SK-N-SH treated with all-trans-retinoic acid at 6 μM for 48 hours (cell line): ENCODE results near the gene LTBP4.
A peak's percentile ranks its signal among the peaks of the same experiment; 100 is the strongest.

ENCODE experiments used
- ATAC-seq: fragments of 200-7000 bp; cut with Tn5 transposase; 3 replicates; pipeline ENCODE4 v1.9.1; 2020; ENCODE audit warnings: mild to moderate bottlenecking, moderate library complexity
- BACH2 ChIP-seq: fragments of 250-450 bp; sonication (Bioruptor Pico); IDR thresholded peaks from 2 replicates; pipeline ENCODE4 v1.9.0; 2021; ENCODE audit warnings: mild to moderate bottlenecking, borderline replicate concordance
- CSDC2 ChIP-seq: fragments of 250-450 bp; sonication (Bioruptor Pico); IDR thresholded peaks from 2 replicates; pipeline ENCODE4 v1.5.0; 2020; ENCODE audit warnings: mild to moderate bottlenecking, moderate library complexity
- ESRRG ChIP-seq: fragments of 250-450 bp; sonication (Bioruptor Pico); IDR thresholded peaks from 2 replicates; pipeline ENCODE4 v1.6.1; 2021; ENCODE audit warnings: mild to moderate bottlenecking
- GLIS3 ChIP-seq: fragments of 250-450 bp; sonication (Bioruptor Pico); IDR thresholded peaks from 2 replicates; pipeline ENCODE4 v1.5.0; 2020; ENCODE audit warnings: mild to moderate bottlenecking, moderate library complexity
- OSR1 ChIP-seq: fragments of 250-450 bp; sonication (Bioruptor Pico); IDR thresholded peaks from 2 replicates; pipeline ENCODE4 v1.8.0; 2022; ENCODE audit warnings: moderate library complexity, mild to moderate bottlenecking, inconsistent platforms
- RARB ChIP-seq: fragments of 250-450 bp; sonication (Bioruptor Pico); IDR thresholded peaks from 2 replicates; pipeline ENCODE4 v1.8.0; 2021; ENCODE audit warnings: mild to moderate bottlenecking, moderate library complexity
- SNAI2 ChIP-seq: fragments of 250-450 bp; sonication (Bioruptor Pico); IDR thresholded peaks from 2 replicates; pipeline ENCODE4 v1.5.0; 2020; ENCODE audit warnings: mild to moderate bottlenecking, moderate library complexity
- TCF4 ChIP-seq: fragments of 250-450 bp; sonication (Bioruptor Pico); IDR thresholded peaks from 2 replicates; pipeline ENCODE4 v1.8.0; 2021; ENCODE audit warnings: mild to moderate bottlenecking, moderate library complexity, borderline replicate concordance
- TOX ChIP-seq: fragments of 250-450 bp; sonication (Bioruptor Pico); IDR thresholded peaks from 2 replicates; pipeline ENCODE4 v1.8.0; 2021; ENCODE audit warnings: mild to moderate bottlenecking, moderate library complexity, borderline replicate concordance
- ZC3H10 ChIP-seq: fragments of 250-450 bp; sonication (Bioruptor Pico); IDR thresholded peaks from 2 replicates; pipeline ENCODE4 v1.5.1; 2021; ENCODE audit warnings: mild to moderate bottlenecking, moderate library complexity
- ZFP3 ChIP-seq: fragments of 250-450 bp; sonication (Bioruptor Pico); IDR thresholded peaks from 2 replicates; pipeline ENCODE4 v1.5.0; 2020; ENCODE audit warnings: mild to moderate bottlenecking, moderate library complexity
- ZFP30 ChIP-seq: fragments of 450-650 bp; formaldehyde crosslinking; IDR thresholded peaks from 2 replicates; pipeline ENCODE4 v1.5.0; 2022; ENCODE audit warnings: mild to moderate bottlenecking, moderate library complexity
- ZNF565 ChIP-seq: fragments of 450-650 bp; formaldehyde crosslinking; conservative IDR thresholded peaks from 2 replicates; pipeline ENCODE4 v1.5.0; 2020; ENCODE audit warnings: low read depth, mild to moderate bottlenecking, moderate library complexity
- ZNF70 ChIP-seq: fragments of 450-650 bp; formaldehyde crosslinking; IDR thresholded peaks from 2 replicates; pipeline ENCODE4 v1.5.0; 2020; ENCODE audit warnings: mild to moderate bottlenecking, moderate library complexity
- ZNF8 ChIP-seq: fragments of 450-650 bp; formaldehyde crosslinking; IDR thresholded peaks from 2 replicates; pipeline ENCODE4 v1.5.0; 2020; ENCODE audit warnings: mild to moderate bottlenecking, moderate library complexity
- TF ChIP-seq, protein P1 (sequence below): fragments of 250-450 bp; sonication (Bioruptor Pico); IDR thresholded peaks from 2 replicates; pipeline ENCODE4 v1.5.1; 2020; ENCODE audit warnings: low read depth, mild to moderate bottlenecking, moderate library complexity
- TF ChIP-seq, protein P2 (sequence below): fragments of 250-450 bp; sonication (Bioruptor Pico); IDR thresholded peaks from 2 replicates; pipeline ENCODE4 v1.8.0; 2020; ENCODE audit warnings: mild to moderate bottlenecking, moderate library complexity, borderline replicate concordance
- TF ChIP-seq, protein P3 (sequence below): fragments of 250-450 bp; sonication (Bioruptor Pico); IDR thresholded peaks from 2 replicates; pipeline ENCODE4 v1.8.0; 2021; ENCODE audit warnings: low read depth, mild to moderate bottlenecking, moderate library complexity, borderline replicate concordance
- TF ChIP-seq, protein P4 (sequence below): fragments of 250-450 bp; sonication (Bioruptor Pico); IDR thresholded peaks from 2 replicates; pipeline ENCODE4 v1.5.0; 2020; ENCODE audit warnings: mild to moderate bottlenecking, moderate library complexity

The LTBP4 gene

DNA sequence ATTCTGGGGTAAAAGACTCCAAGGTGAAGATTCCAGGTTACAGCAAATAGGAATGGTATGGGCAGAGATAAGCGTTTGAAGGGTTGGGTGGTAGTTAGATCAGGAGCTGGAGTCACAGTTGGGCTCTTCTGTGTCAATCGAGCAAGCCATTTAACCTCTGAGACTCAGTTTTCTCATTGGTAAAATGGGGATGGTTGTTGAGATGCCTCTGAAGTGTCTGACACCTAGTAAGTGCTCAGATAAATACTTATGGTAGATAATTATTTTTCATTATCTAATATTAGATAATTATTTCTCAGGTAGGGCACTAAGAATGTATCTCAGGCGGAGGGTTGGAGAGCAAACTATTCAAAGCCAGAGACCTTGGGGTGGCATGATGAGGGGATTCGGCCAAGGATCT, 7.8 kb downstream of the LTBP4 start:
- no peak for ATAC-seq
- no peak for TF ChIP-seq ZNF70 (CRISPR knock-in tag)
- TF ChIP-seq, protein P1, sequence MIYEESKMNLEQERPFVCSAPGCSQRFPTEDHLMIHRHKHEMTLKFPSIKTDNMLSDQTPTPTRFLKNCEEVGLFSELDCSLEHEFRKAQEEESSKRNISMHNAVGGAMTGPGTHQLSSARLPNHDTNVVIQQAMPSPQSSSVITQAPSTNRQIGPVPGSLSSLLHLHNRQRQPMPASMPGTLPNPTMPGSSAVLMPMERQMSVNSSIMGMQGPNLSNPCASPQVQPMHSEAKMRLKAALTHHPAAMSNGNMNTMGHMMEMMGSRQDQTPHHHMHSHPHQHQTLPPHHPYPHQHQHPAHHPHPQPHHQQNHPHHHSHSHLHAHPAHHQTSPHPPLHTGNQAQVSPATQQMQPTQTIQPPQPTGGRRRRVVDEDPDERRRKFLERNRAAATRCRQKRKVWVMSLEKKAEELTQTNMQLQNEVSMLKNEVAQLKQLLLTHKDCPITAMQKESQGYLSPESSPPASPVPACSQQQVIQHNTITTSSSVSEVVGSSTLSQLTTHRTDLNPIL (CRISPR knock-in tag): no peak
- no peak for TF ChIP-seq RARB (CRISPR knock-in tag)
- TF ChIP-seq TCF4 (CRISPR knock-in tag): no peak
- no peak for TF ChIP-seq TOX
- no peak for TF ChIP-seq ZC3H10 (CRISPR knock-in tag)
- TF ChIP-seq SNAI2 (CRISPR knock-in tag): no peak
- TF ChIP-seq, protein P2, sequence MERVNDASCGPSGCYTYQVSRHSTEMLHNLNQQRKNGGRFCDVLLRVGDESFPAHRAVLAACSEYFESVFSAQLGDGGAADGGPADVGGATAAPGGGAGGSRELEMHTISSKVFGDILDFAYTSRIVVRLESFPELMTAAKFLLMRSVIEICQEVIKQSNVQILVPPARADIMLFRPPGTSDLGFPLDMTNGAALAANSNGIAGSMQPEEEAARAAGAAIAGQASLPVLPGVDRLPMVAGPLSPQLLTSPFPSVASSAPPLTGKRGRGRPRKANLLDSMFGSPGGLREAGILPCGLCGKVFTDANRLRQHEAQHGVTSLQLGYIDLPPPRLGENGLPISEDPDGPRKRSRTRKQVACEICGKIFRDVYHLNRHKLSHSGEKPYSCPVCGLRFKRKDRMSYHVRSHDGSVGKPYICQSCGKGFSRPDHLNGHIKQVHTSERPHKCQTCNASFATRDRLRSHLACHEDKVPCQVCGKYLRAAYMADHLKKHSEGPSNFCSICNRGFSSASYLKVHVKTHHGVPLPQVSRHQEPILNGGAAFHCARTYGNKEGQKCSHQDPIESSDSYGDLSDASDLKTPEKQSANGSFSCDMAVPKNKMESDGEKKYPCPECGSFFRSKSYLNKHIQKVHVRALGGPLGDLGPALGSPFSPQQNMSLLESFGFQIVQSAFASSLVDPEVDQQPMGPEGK (CRISPR knock-in tag): no peak
- TF ChIP-seq, all 23 proteins: peak for 0

DNA sequence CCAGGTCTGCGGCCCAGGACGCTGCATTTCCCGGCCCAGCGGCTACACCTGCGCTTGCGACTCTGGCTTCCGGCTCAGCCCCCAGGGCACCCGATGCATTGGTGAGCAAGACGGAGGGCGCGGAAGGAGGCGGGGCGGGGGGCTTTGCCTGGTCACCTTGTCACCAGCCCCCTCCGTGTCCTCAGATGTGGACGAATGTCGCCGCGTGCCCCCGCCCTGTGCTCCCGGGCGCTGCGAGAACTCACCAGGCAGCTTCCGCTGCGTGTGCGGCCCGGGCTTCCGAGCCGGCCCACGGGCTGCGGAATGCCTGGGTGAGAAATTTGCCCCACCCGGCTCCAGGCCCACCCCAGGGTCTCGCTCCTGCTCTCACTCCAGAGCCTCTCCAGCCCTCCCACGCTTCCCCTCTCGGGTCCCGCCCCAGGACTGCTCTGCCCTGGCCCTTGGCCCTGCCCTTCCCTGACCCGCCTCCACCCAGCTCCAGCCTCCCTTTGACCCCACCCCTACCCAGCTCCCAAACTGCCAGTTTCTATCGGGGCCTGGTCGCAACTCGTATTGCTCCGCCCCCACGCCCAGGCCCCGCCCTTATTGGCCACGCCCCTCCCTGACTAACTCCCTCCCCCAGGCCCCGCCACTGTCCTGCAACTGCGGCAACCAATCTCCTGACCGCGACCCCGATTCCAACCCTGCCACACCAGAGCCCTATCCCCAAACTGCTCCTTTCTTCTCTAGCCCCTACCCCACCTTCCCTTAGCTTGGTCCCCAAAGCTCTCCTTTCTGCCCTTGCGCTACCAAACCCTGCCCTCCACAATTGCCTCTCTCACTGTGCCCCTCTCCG, 8.6 kb downstream of the LTBP4 start:
- TF ChIP-seq GLIS3 (CRISPR knock-in tag): no peak
- TF ChIP-seq, protein P3, sequence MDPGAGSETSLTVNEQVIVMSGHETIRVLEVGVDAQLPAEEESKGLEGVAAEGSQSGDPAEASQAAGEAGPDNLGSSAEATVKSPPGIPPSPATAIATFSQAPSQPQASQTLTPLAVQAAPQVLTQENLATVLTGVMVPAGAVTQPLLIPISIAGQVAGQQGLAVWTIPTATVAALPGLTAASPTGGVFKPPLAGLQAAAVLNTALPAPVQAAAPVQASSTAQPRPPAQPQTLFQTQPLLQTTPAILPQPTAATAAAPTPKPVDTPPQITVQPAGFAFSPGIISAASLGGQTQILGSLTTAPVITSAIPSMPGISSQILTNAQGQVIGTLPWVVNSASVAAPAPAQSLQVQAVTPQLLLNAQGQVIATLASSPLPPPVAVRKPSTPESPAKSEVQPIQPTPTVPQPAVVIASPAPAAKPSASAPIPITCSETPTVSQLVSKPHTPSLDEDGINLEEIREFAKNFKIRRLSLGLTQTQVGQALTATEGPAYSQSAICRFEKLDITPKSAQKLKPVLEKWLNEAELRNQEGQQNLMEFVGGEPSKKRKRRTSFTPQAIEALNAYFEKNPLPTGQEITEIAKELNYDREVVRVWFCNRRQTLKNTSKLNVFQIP (CRISPR knock-in tag): no peak
- no peak for TF ChIP-seq ZFP30 (CRISPR knock-in tag)
- no peak for TF ChIP-seq ZC3H10 (CRISPR knock-in tag)
- no peak for TF ChIP-seq ZFP3 (CRISPR knock-in tag)
- TF ChIP-seq, protein P4, sequence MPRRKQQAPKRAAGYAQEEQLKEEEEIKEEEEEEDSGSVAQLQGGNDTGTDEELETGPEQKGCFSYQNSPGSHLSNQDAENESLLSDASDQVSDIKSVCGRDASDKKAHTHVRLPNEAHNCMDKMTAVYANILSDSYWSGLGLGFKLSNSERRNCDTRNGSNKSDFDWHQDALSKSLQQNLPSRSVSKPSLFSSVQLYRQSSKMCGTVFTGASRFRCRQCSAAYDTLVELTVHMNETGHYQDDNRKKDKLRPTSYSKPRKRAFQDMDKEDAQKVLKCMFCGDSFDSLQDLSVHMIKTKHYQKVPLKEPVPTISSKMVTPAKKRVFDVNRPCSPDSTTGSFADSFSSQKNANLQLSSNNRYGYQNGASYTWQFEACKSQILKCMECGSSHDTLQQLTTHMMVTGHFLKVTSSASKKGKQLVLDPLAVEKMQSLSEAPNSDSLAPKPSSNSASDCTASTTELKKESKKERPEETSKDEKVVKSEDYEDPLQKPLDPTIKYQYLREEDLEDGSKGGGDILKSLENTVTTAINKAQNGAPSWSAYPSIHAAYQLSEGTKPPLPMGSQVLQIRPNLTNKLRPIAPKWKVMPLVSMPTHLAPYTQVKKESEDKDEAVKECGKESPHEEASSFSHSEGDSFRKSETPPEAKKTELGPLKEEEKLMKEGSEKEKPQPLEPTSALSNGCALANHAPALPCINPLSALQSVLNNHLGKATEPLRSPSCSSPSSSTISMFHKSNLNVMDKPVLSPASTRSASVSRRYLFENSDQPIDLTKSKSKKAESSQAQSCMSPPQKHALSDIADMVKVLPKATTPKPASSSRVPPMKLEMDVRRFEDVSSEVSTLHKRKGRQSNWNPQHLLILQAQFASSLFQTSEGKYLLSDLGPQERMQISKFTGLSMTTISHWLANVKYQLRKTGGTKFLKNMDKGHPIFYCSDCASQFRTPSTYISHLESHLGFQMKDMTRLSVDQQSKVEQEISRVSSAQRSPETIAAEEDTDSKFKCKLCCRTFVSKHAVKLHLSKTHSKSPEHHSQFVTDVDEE (CRISPR knock-in tag): no peak
- TF ChIP-seq TCF4 (CRISPR knock-in tag): no peak
- TF ChIP-seq ZNF70 (CRISPR knock-in tag): no peak
- no peak for TF ChIP-seq ZNF565 (CRISPR knock-in tag)
- no peak for TF ChIP-seq RARB (CRISPR knock-in tag)
- TF ChIP-seq, protein P2 (CRISPR knock-in tag): no peak
- no peak for TF ChIP-seq ZNF8
- no peak for TF ChIP-seq CSDC2 (CRISPR knock-in tag)
- no peak for TF ChIP-seq ESRRG (CRISPR knock-in tag)
- no peak for TF ChIP-seq OSR1
- no peak for TF ChIP-seq BACH2 (CRISPR knock-in tag)
- no peak for TF ChIP-seq TOX
- ATAC-seq: peak; percentile 84

DNA sequence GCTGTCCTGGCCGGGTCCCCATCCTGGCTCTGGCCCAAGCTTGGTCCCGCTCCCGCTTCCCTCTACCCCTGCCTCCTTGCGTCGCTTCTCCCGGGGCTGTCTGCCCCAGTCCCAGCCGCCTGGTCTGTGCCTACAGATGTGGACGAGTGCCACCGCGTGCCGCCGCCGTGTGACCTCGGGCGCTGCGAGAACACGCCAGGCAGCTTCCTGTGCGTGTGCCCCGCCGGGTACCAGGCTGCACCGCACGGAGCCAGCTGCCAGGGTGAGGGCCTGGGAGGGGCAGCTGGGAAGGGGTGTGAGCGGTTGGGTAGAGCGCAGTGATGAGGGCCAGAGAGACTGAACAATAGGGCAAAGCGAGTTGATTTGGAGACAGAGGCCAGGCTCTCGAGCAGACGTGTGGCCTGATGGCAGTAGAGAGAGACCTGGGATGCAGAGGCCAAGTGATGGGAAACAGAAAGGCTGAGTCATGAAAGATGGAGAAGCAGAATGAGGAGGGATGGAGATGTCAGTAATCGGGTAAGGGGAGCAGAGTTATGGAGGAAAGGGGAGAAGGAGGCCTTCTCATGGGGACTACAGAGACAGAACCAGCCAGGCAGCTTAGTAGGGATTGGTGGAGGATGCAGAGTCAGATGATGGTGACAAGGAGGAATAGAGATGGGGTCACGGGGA, 9.4 kb downstream of the LTBP4 start:
- peak; percentile 23 for ATAC-seq
- TF ChIP-seq TCF4 (CRISPR knock-in tag) (peak; percentile 19; the same call in 1 of the 2 replicates), RARB (CRISPR knock-in tag) (no peak), ZFP3 (CRISPR knock-in tag) (0 out of 2 replicates have a peak, but pooled peaks have one; percentile 25), ZC3H10 (CRISPR knock-in tag) (no peak), GLIS3 (CRISPR knock-in tag) (no peak)
- TF ChIP-seq, protein P3 (CRISPR knock-in tag): no peak
- TF ChIP-seq, protein P4 (CRISPR knock-in tag): 0 out of 2 replicates have a peak, but pooled peaks have one; percentile 53
